ENCODE results near the gene ADAM19.

Gene ADAM19

GRCh38 chr5:157570531-157571200, 4.9 kb downstream of the ADAM19 start:
- H3K4me3 ChIP-seq (ENCODE audit: low read depth, low read length): no peak overlapping the region
- no peak for TF ChIP-seq CTCF (IDR thresholded peaks at IDR 0.05; ENCODE audit: borderline replicate concordance, insufficient read depth, low read depth, low read length)

- TF ChIP-seq CTCF (IDR thresholded peaks at IDR 0.05; ENCODE audit: borderline replicate concordance, insufficient read depth, low read depth, low read length): no peak
- H3K4me3 ChIP-seq (ENCODE audit: low read depth, low read length): no peak overlapping the region
Observed at GRCh38 chr5:157568720-157569119, 6.9 kb downstream of the ADAM19 start.

- H3K4me3 ChIP-seq (ENCODE audit: low read depth, low read length): no peak overlapping the region
- no peak for TF ChIP-seq CTCF (IDR thresholded peaks at IDR 0.05; ENCODE audit: borderline replicate concordance, insufficient read depth, low read depth, low read length)
Observed at GRCh38 chr5:157568222-157568621, 7.4 kb downstream of the ADAM19 start.

GRCh38 chr5:157566902-157567489, 8.6 kb downstream of the ADAM19 start:
- H3K4me3 ChIP-seq (ENCODE audit: low read depth, low read length): no peak overlapping the region
- TF ChIP-seq CTCF (IDR thresholded peaks at IDR 0.05; ENCODE audit: borderline replicate concordance, insufficient read depth, low read depth, low read length): no peak

- no peak overlapping the region for H3K4me3 ChIP-seq (ENCODE audit: low read depth, low read length)
- TF ChIP-seq CTCF (IDR thresholded peaks at IDR 0.05; ENCODE audit: borderline replicate concordance, insufficient read depth, low read depth, low read length): no peak
Observed at GRCh38 chr5:157563929-157564716, 11.5 kb downstream of the ADAM19 start.

GRCh38 chr5:157563373-157563928, 12.1 kb downstream of the ADAM19 start:
- no peak overlapping the region for H3K4me3 ChIP-seq (ENCODE audit: low read depth, low read length)
- TF ChIP-seq CTCF (IDR thresholded peaks at IDR 0.05; ENCODE audit: borderline replicate concordance, insufficient read depth, low read depth, low read length): no peak

All from GM12875 (cell line).